HL-60 (cell line): Measurements from ENCODE around the gene ARMH3.

Source experiments
- CTCF ChIP-seq: IDR thresholded peaks from one replicate; pipeline ENCODE4 v1.5.1; 2011; ENCODE audit warnings: low read length, control low read depth, inconsistent platforms; ENCODE audit not compliant: insufficient read depth
- POLR2AphosphoS5 ChIP-seq: IDR thresholded peaks from 2 replicates; pipeline ENCODE4 v1.6.1; 2012; ENCODE audit warnings: low read depth
- REST ChIP-seq: IDR thresholded peaks from 2 replicates; pipeline ENCODE4 v1.6.1; 2012; ENCODE audit warnings: low read depth; ENCODE audit not compliant: insufficient replicate concordance

- no peak for TF ChIP-seq POLR2AphosphoS5
- TF ChIP-seq CTCF, result no peak
- TF ChIP-seq REST, result no peak
Measured at GRCh38 chr10:101968940-101969321, 87.0 kb downstream of the ARMH3 start.
